Esophagus muscularis mucosa (tissue), 3 donors: Measurements from ENCODE around the gene NGFR.

Source experiments
- CTCF ChIP-seq, 3 experiments: fragments of 200-600 bp in 2 of 3; fragments of 450-650 bp in 1 of 3; sonication (generic) in 2 of 3; IDR thresholded peaks; one replicate each; pipeline ENCODE4 v1.5.1; 2017 to 2019; ENCODE audit warnings: antibody characterized with exemption in 3 of 3, mild to moderate bottlenecking in 2 of 3, moderate library complexity in 1 of 3
- POLR2AphosphoS5 ChIP-seq, 2 donors: sonication (generic); formaldehyde crosslinking; IDR thresholded peaks; one replicate each; pipeline ENCODE4 v1.6.1; 2017; ENCODE audit warnings: antibody characterized with exemption in 2 of 2

GRCh38 chr17:49525831-49526741, 31.0 kb downstream of the NGFR start:
- TF ChIP-seq POLR2AphosphoS5 (IDR thresholded peaks at IDR 0.05) (no peak), CTCF (IDR thresholded peaks at IDR 0.05) (no peak)
